ENCODE data around the gene RNF113B. TPM values are rescaled to one million over a fixed set of nuclear protein-coding genes. Genes with fewer than 3 reads are reported as not detected.

RNF113B gene
- total RNA-seq, 8 experiments from 2014 or later = 0.14 to 8.3 (median 0.32) TPM; not detected in 1

- 60 to 100% (median 100%) methylated on average over 1 to 4 of the region's 4 CpGs for WGBS, 10 experiments
- H3K27ac ChIP-seq = no peak overlapping the region
Observed at GRCh38 chr13:98182153-98182552, 5.1 kb upstream of the RNF113B start.

GRCh38 chr13:98181111-98181815 is 4.2 kb upstream of the RNF113B start:
- H3K27ac ChIP-seq = no peak overlapping the region
- H3K4me1 ChIP-seq (replicated peaks in 1 of 2) = no peaks in the 10 kb centered on the region
- ATAC-seq (replicated peaks in 6 of 8) = no peak
- 67 to 100% (median 90%) methylated on average over 2 to 7 of the region's 7 CpGs for WGBS, 10 experiments
- no peak overlapping the region for H3K4me3 ChIP-seq
- in situ Hi-C loops (cut with MboI; ENCODE audit: low pct_unique_long_range_greater_than_20kb in 2 of 9, low sequenced_read_pairs in 9 of 9, unreplicated experiment in 9 of 9) = no loop called here

More at GRCh38 chr13:98182153-98182552, 5.1 kb upstream of the RNF113B start:
- H3K4me3 ChIP-seq = no peak overlapping the region
- H3K4me1 ChIP-seq (replicated peaks in 1 of 2) = no peaks in the 10 kb centered on the region
- in situ Hi-C loops (cut with MboI; ENCODE audit: low pct_unique_long_range_greater_than_20kb in 2 of 9, low sequenced_read_pairs in 9 of 9, unreplicated experiment in 9 of 9) = no loop called here
- ATAC-seq (replicated peaks in 6 of 8) = no peak

GRCh38 chr13:98180092-98180491 is 3.0 kb upstream of the RNF113B start:
- Histone ChIP-seq H3K4me1 (replicated peaks in 1 of 2) (no peaks in the 10 kb centered on the region), H3K4me3 (no peak overlapping the region), H3K27ac (no peak overlapping the region)
- whole genome bisulfite sequencing, 10 experiments = 45 to 100% (median 100%) methylated on average over 1 to 2 of the region's 3 CpGs; no CpG with 5 or more reads in 5 of the 10 experiments
- ATAC-seq (replicated peaks in 6 of 8) = no peak
- in situ Hi-C loops (cut with MboI; ENCODE audit: low pct_unique_long_range_greater_than_20kb in 2 of 9, low sequenced_read_pairs in 9 of 9, unreplicated experiment in 9 of 9) = no loop called here

- WGBS, 10 experiments = 58 to 100% (median 93%) methylated on average over 1 to 3 of the region's 3 CpGs; no CpG with 5 or more reads in 1 of the 10 experiments
- in situ Hi-C loops (cut with MboI; ENCODE audit: low pct_unique_long_range_greater_than_20kb in 2 of 9, low sequenced_read_pairs in 9 of 9, unreplicated experiment in 9 of 9) = no loop called here
- Histone ChIP-seq H3K4me1 (replicated peaks in 1 of 2) (peaks cover 25 to 29% of the 10 kb centered on the region in 2 donors), H3K27ac (no peak overlapping the region), H3K4me3 (no peak overlapping the region)
- peak in 1 of 8 experiments; percentile 8 for ATAC-seq (replicated peaks in 6 of 8)
Observed at GRCh38 chr13:98175823-98176222, 1.2 kb downstream of the RNF113B start.

GRCh38 chr13:98175043-98175442 is 2.0 kb downstream of the RNF113B start:
- no peak overlapping the region for H3K4me3 ChIP-seq
- 28 to 100% (median 86%) methylated on average over 1 to 3 of the region's 3 CpGs for WGBS, 10 experiments
- peaks cover 25 to 29% of the 10 kb centered on the region in 2 donors for H3K4me1 ChIP-seq (replicated peaks in 1 of 2)
- in situ Hi-C loops (cut with MboI; ENCODE audit: low pct_unique_long_range_greater_than_20kb in 2 of 9, low sequenced_read_pairs in 9 of 9, unreplicated experiment in 9 of 9) = no loop called here
- ATAC-seq (replicated peaks in 6 of 8) = peak in 1 of 8 experiments; percentile 32
- no peak overlapping the region for H3K27ac ChIP-seq

- in situ Hi-C loops (cut with MboI; ENCODE audit: low pct_unique_long_range_greater_than_20kb in 2 of 9, low sequenced_read_pairs in 9 of 9, unreplicated experiment in 9 of 9) = no loop called here
- Histone ChIP-seq H3K4me1 (replicated peaks in 1 of 2) (peaks cover 25 to 29% of the 10 kb centered on the region in 2 donors), H3K4me3 (no peak overlapping the region), H3K27ac (no peak overlapping the region)
- no peak for ATAC-seq (replicated peaks in 6 of 8)
- 10 to 100% (median 76%) methylated on average over 1 to 7 of the region's 7 CpGs; no CpG with 5 or more reads in 1 of the 10 experiments for WGBS, 10 experiments
Observed at GRCh38 chr13:98174307-98174706, 2.8 kb downstream of the RNF113B start.

GRCh38 chr13:98173431-98174152 is 3.5 kb downstream of the RNF113B start:
- in situ Hi-C loops (cut with MboI; ENCODE audit: low pct_unique_long_range_greater_than_20kb in 2 of 9, low sequenced_read_pairs in 9 of 9, unreplicated experiment in 9 of 9) = no loop called here
- peak; percentile 23 to 81 (median 58) for ATAC-seq (replicated peaks in 6 of 8)
- Histone ChIP-seq H3K4me1 (replicated peaks in 1 of 2) (peaks cover 25 to 29% of the 10 kb centered on the region in 2 donors), H3K4me3 (no peak overlapping the region), H3K27ac (no peak overlapping the region)
- 0 to 80% (median 64%) methylated on average over 1 to 9 of the region's 9 CpGs for WGBS, 10 experiments

- in situ Hi-C loops (cut with MboI; ENCODE audit: low pct_unique_long_range_greater_than_20kb in 2 of 9, low sequenced_read_pairs in 9 of 9, unreplicated experiment in 9 of 9) = no loop called here
- 16 to 71% (median 61%) methylated on average over 3 to 7 of the region's 7 CpGs; no CpG with 5 or more reads in 1 of the 10 experiments for WGBS, 10 experiments
- H3K4me3 ChIP-seq = no peak overlapping the region
- no peak overlapping the region for H3K27ac ChIP-seq
- H3K4me1 ChIP-seq (replicated peaks in 1 of 2) = peaks cover 25 to 29% of the 10 kb centered on the region in 2 donors
- ATAC-seq (replicated peaks in 6 of 8) = peak in 2 of 8 experiments; percentile 16 to 20
Observed at GRCh38 chr13:98172590-98173422, 4.3 kb downstream of the RNF113B start.

- peak; percentile 53 to 82 (median 66) for ATAC-seq (replicated peaks in 6 of 8)
- peak overlapping the region in 1 of 2 donors; percentile 35 for H3K27ac ChIP-seq
- H3K4me3 ChIP-seq = no peak overlapping the region
- in situ Hi-C loops (cut with MboI; ENCODE audit: low pct_unique_long_range_greater_than_20kb in 2 of 9, low sequenced_read_pairs in 9 of 9, unreplicated experiment in 9 of 9) = no loop called here
- WGBS, 10 experiments = 0 to 67% (median 26%) methylated on average over 2 to 6 of the region's 14 CpGs; no CpG with 5 or more reads in 2 of the 10 experiments
- peaks cover 25 to 29% of the 10 kb centered on the region in 2 donors for H3K4me1 ChIP-seq (replicated peaks in 1 of 2)
Observed at GRCh38 chr13:98171900-98172589, 5.0 kb downstream of the RNF113B start.

GRCh38 chr13:98169331-98169730 is 7.7 kb downstream of the RNF113B start:
- H3K27ac ChIP-seq = no peak overlapping the region
- no peak for ATAC-seq (replicated peaks in 6 of 8)
- H3K4me3 ChIP-seq = no peak overlapping the region
- peaks cover 25 to 29% of the 10 kb centered on the region in 2 donors for H3K4me1 ChIP-seq (replicated peaks in 1 of 2)
- 67 to 100% (median 96%) methylated on average over 1 to 3 of the region's 3 CpGs for WGBS, 10 experiments
- in situ Hi-C loops (cut with MboI; ENCODE audit: low pct_unique_long_range_greater_than_20kb in 2 of 9, low sequenced_read_pairs in 9 of 9, unreplicated experiment in 9 of 9) = no loop called here

GRCh38 chr13:98162935-98163334 is 14.1 kb downstream of the RNF113B start:
- Histone ChIP-seq H3K4me1 (replicated peaks in 1 of 2) (no peaks in the 10 kb centered on the region), H3K4me3 (no peak overlapping the region), H3K27ac (no peak overlapping the region)
- no peak for ATAC-seq (replicated peaks in 6 of 8)
- in situ Hi-C loops (cut with MboI; ENCODE audit: low pct_unique_long_range_greater_than_20kb in 2 of 9, low sequenced_read_pairs in 9 of 9, unreplicated experiment in 9 of 9) = no loop called here
- WGBS, 10 experiments = 80 to 100% (median 93%) methylated on average over 2 to 5 of the region's 5 CpGs; no CpG with 5 or more reads in 1 of the 10 experiments

GRCh38 chr13:98158172-98158899 is 18.7 kb downstream of the RNF113B start:
- 0 to 100% (median 84%) methylated on average over 1 to 5 of the region's 5 CpGs; no CpG with 5 or more reads in 2 of the 10 experiments for WGBS, 10 experiments
- H3K27ac ChIP-seq = no peak overlapping the region
- in situ Hi-C loops (cut with MboI; ENCODE audit: low pct_unique_long_range_greater_than_20kb in 2 of 9, low sequenced_read_pairs in 9 of 9, unreplicated experiment in 9 of 9) = no loop called here
- no peak overlapping the region for H3K4me3 ChIP-seq
- H3K4me1 ChIP-seq (replicated peaks in 1 of 2) = no peaks in the 10 kb centered on the region
- ATAC-seq (replicated peaks in 6 of 8) = peak in 1 of 8 experiments; percentile 47

Measured in motor neuron (in vitro differentiated cells).